SK-N-SH treated with all-trans-retinoic acid at 6 μM for 48 hours (cell line): ENCODE results near the gene WDR18.

Source experiments
- CREB5 ChIP-seq: fragments of 250-450 bp; sonication (Bioruptor Pico); IDR thresholded peaks from 2 replicates; pipeline ENCODE4 v1.5.1; 2020; ENCODE audit warnings: low read depth, mild to moderate bottlenecking, moderate library complexity
- OSR1 ChIP-seq: fragments of 250-450 bp; sonication (Bioruptor Pico); IDR thresholded peaks from 2 replicates; pipeline ENCODE4 v1.8.0; 2022; ENCODE audit warnings: moderate library complexity, mild to moderate bottlenecking, inconsistent platforms
- ZNF565 ChIP-seq: fragments of 450-650 bp; formaldehyde crosslinking; conservative IDR thresholded peaks from 2 replicates; pipeline ENCODE4 v1.5.0; 2020; ENCODE audit warnings: low read depth, mild to moderate bottlenecking, moderate library complexity
- ZNF8 ChIP-seq: fragments of 450-650 bp; formaldehyde crosslinking; IDR thresholded peaks from 2 replicates; pipeline ENCODE4 v1.5.0; 2020; ENCODE audit warnings: mild to moderate bottlenecking, moderate library complexity
- TF ChIP-seq, protein P1 (sequence below): fragments of 250-450 bp; sonication (Bioruptor Pico); IDR thresholded peaks from 2 replicates; pipeline ENCODE4 v1.8.0; 2021; ENCODE audit warnings: low read depth, mild to moderate bottlenecking, moderate library complexity, borderline replicate concordance
- TF ChIP-seq, protein P2 (sequence below): fragments of 250-450 bp; sonication (Bioruptor Pico); IDR thresholded peaks from 2 replicates; pipeline ENCODE4 v1.8.0; 2020; ENCODE audit warnings: mild to moderate bottlenecking, moderate library complexity, borderline replicate concordance

GRCh38 chr19:991174-991931, 7.2 kb downstream of the WDR18 start:
- TF ChIP-seq, protein P1, sequence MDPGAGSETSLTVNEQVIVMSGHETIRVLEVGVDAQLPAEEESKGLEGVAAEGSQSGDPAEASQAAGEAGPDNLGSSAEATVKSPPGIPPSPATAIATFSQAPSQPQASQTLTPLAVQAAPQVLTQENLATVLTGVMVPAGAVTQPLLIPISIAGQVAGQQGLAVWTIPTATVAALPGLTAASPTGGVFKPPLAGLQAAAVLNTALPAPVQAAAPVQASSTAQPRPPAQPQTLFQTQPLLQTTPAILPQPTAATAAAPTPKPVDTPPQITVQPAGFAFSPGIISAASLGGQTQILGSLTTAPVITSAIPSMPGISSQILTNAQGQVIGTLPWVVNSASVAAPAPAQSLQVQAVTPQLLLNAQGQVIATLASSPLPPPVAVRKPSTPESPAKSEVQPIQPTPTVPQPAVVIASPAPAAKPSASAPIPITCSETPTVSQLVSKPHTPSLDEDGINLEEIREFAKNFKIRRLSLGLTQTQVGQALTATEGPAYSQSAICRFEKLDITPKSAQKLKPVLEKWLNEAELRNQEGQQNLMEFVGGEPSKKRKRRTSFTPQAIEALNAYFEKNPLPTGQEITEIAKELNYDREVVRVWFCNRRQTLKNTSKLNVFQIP (CRISPR knock-in tag), result no peak
- TF ChIP-seq OSR1 (CRISPR knock-in tag) (no peak), ZNF565 (CRISPR knock-in tag) (no peak), CREB5 (no peak), ZNF8 (no peak)
- TF ChIP-seq, protein P2, sequence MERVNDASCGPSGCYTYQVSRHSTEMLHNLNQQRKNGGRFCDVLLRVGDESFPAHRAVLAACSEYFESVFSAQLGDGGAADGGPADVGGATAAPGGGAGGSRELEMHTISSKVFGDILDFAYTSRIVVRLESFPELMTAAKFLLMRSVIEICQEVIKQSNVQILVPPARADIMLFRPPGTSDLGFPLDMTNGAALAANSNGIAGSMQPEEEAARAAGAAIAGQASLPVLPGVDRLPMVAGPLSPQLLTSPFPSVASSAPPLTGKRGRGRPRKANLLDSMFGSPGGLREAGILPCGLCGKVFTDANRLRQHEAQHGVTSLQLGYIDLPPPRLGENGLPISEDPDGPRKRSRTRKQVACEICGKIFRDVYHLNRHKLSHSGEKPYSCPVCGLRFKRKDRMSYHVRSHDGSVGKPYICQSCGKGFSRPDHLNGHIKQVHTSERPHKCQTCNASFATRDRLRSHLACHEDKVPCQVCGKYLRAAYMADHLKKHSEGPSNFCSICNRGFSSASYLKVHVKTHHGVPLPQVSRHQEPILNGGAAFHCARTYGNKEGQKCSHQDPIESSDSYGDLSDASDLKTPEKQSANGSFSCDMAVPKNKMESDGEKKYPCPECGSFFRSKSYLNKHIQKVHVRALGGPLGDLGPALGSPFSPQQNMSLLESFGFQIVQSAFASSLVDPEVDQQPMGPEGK (CRISPR knock-in tag), result no peak
